Measurements from ENCODE around the gene PRSS57. TPM values are rescaled to one million over a fixed set of nuclear protein-coding genes. Genes with fewer than 3 reads are reported as not detected.

PRSS57 gene
- total RNA-seq, 2 experiments from 2014 or later = not detected

DNA sequence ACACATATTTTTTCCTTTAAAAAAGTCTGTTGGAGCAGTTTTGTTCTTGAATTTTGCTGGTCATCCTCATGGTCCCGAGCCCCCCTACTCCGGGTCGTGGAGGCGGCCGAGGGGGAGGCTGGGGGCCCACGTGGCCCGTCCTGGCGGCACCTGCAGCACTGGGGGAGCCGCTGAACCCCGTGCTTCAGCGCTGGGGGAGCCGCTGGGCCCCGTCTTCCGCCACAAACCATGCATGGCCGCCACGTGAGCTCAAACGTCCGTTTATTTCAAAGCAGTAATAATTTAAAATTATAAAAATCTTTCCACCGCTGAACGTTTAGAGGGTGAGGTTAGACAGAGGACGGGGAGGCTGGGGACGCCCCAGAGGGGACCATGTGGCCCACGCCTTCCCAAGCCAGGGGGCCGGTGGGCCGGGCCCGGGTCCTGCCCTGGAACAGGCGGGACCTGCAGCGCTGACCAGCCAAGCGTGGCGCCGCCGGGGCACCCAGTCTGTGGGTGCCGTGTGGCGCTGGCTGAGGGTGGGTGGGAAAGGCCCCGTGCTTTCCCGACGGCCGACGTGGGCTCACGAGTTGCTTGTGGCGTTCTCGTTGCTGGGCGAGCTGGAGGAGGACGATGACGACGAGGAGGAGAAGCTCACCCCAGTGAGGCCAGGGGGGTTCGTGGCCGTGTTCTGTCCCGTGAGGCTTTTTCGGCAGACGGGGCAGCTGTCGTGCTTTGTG lies 47.5 kb downstream of the PRSS57 start:
- Histone ChIP-seq H3K36me3 (ENCODE audit: insufficient read depth, low read length) (peaks cover 85% of the 10 kb centered on the region), H3K27ac (ENCODE audit: low read depth, low read length, poor library complexity, severe bottlenecking) (peak overlapping the region; percentile 59), H3K4me2 (ENCODE audit: low read length) (0 out of 2 replicates have a peak overlapping the region, but pooled peaks have one; percentile 20), H3K79me2 (ENCODE audit: insufficient read depth, low read depth, low read length) (peaks cover 5% of the 10 kb centered on the region; the same call in 1 of the 2 replicates), H3K9me3 (ENCODE audit: low read length) (no peaks in the 10 kb centered on the region), H3K4me3 (ENCODE audit: low read depth, low read length, poor library complexity, severe bottlenecking) (no peak overlapping the region), H4K20me1 (ENCODE audit: insufficient read depth, low read length) (no peaks in the 10 kb centered on the region; the same call in 1 of the 2 replicates), H3K4me1 (ENCODE audit: insufficient read depth, low read length, poor library complexity, severe bottlenecking) (peaks cover 18% of the 10 kb centered on the region), H3K9me2 (ENCODE audit: insufficient read depth, low read length) (no peaks in the 10 kb centered on the region), H2AFZ (ENCODE audit: low read length) (no peak overlapping the region)
- DNase-seq (ENCODE audit: low spot score) = peak; percentile 27
- TF ChIP-seq EZH2phosphoT487 (IDR thresholded peaks at IDR 0.05; ENCODE audit: borderline replicate concordance, low read depth, low read length) = no peak
- TF ChIP-seq, protein P1, sequence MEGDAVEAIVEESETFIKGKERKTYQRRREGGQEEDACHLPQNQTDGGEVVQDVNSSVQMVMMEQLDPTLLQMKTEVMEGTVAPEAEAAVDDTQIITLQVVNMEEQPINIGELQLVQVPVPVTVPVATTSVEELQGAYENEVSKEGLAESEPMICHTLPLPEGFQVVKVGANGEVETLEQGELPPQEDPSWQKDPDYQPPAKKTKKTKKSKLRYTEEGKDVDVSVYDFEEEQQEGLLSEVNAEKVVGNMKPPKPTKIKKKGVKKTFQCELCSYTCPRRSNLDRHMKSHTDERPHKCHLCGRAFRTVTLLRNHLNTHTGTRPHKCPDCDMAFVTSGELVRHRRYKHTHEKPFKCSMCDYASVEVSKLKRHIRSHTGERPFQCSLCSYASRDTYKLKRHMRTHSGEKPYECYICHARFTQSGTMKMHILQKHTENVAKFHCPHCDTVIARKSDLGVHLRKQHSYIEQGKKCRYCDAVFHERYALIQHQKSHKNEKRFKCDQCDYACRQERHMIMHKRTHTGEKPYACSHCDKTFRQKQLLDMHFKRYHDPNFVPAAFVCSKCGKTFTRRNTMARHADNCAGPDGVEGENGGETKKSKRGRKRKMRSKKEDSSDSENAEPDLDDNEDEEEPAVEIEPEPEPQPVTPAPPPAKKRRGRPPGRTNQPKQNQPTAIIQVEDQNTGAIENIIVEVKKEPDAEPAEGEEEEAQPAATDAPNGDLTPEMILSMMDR (conservative IDR thresholded peaks at IDR 0.05; ENCODE audit: low read length) = no peak
- CTCF ChIA-PET (ENCODE audit: unreplicated experiment) = no interaction called here
- BruUV-seq (replicated peaks) = TSS peak; percentile 91
- POLR2A ChIA-PET = no interaction called here
- intact Hi-C loops (cut with micrococcal nuclease; ENCODE audit: unreplicated experiment) = no loop called here

DNA sequence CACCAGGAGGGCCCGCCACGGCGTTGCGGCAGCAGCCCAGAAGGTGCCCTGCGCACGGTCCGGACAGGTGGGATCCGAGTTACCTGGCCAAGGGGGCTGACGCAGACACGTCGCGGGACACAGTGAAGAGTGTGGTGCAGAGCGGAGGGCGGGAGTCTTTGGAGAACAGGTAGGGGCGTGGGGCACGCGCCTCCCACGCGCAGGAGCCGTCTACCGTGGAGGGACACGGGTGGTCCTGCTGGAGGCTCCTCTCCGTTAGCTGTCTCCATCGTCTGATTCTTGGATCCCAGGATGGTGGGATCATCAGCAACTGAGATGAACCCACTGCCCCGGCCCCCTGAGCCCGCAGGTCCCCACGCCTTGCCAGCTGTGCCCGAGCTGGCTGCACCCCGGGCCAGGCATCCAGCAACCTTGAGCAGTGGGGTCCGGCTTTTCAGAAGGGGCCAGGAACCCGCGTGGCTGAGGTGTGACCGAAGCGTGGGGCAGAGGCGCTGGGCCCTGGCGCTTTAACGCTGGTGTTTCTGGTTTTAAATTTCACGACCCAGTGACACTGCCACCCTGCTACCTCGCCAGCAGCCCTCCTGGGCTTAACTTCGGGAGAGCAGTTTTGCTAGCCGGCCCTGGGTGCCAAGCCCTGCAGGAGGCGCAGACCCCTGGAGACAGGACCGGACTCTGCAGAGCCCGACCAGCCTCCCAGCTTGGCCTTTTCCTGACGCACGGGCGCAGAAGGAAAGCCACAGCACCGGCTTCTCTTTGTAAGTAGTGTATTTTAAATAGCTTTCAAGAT lies 48.3 kb downstream of the PRSS57 start:
- no peak overlapping the region for H3K4me2 ChIP-seq (ENCODE audit: low read length)
- no peaks in the 10 kb centered on the region for H3K79me2 ChIP-seq (ENCODE audit: insufficient read depth, low read depth, low read length)
- H3K4me3 ChIP-seq (ENCODE audit: low read depth, low read length, poor library complexity, severe bottlenecking) = no peak overlapping the region
- H3K36me3 ChIP-seq (ENCODE audit: insufficient read depth, low read length) = peaks cover 79% of the 10 kb centered on the region
- BruUV-seq (replicated peaks) = no TSS peak
- intact Hi-C loops (cut with micrococcal nuclease; ENCODE audit: unreplicated experiment) = no loop called here
- TF ChIP-seq, protein P1 (conservative IDR thresholded peaks at IDR 0.05; ENCODE audit: low read length) = no peak
- no peak for TF ChIP-seq EZH2phosphoT487 (IDR thresholded peaks at IDR 0.05; ENCODE audit: borderline replicate concordance, low read depth, low read length)
- DNase-seq (ENCODE audit: low spot score) = no peak
- no peaks in the 10 kb centered on the region for H4K20me1 ChIP-seq (ENCODE audit: insufficient read depth, low read length)
- POLR2A ChIA-PET = no interaction called here
- no peaks in the 10 kb centered on the region for H3K9me2 ChIP-seq (ENCODE audit: insufficient read depth, low read length)
- CTCF ChIA-PET (ENCODE audit: unreplicated experiment) = no interaction called here
- peaks cover 18% of the 10 kb centered on the region for H3K4me1 ChIP-seq (ENCODE audit: insufficient read depth, low read length, poor library complexity, severe bottlenecking)
- H3K9me3 ChIP-seq (ENCODE audit: low read length) = no peaks in the 10 kb centered on the region
- H3K27ac ChIP-seq (ENCODE audit: low read depth, low read length, poor library complexity, severe bottlenecking) = peak overlapping the region; percentile 59
- no peak overlapping the region for H2AFZ ChIP-seq (ENCODE audit: low read length)
